LNCAP (cell line): ENCODE data around the gene RAVER2.

Experiments used
- CTCF ChIP-seq: fragments of 450-650 bp; IDR thresholded peaks from 2 replicates; pipeline ENCODE4 v1.5.1; 2017; ENCODE audit warnings: mild to moderate bottlenecking

Gene RAVER2

GRCh38 chr1:64712049-64712448 is 32.8 kb upstream of the RAVER2 start:
- TF ChIP-seq CTCF = no peak

GRCh38 chr1:64715186-64715585 is 29.7 kb upstream of the RAVER2 start:
- no peak for TF ChIP-seq CTCF

- TF ChIP-seq CTCF = no peak
These were observed 23.7 kb upstream of the RAVER2 start for GRCh38 chr1:64721135-64721534.

GRCh38 chr1:64721576-64722145 is 23.2 kb upstream of the RAVER2 start:
- TF ChIP-seq CTCF = no peak

GRCh38 chr1:64727861-64728260 is 17.0 kb upstream of the RAVER2 start:
- no peak for TF ChIP-seq CTCF

- no peak for TF ChIP-seq CTCF
These were observed 11.1 kb upstream of the RAVER2 start for GRCh38 chr1:64733581-64734286.

- TF ChIP-seq CTCF = no peak
These were observed 10.6 kb upstream of the RAVER2 start for GRCh38 chr1:64734287-64734652.
